Erythroblast (primary cell): Measurements from ENCODE around the gene GPR35.

Experiments used
- GATA1 ChIP-seq: IDR thresholded peaks from 2 replicates; pipeline ENCODE4 v1.6.1; 2011; ENCODE audit warnings: low read depth, mild to moderate bottlenecking, control low read depth, low read length, moderate library complexity
- POLR2A ChIP-seq: IDR thresholded peaks from 2 replicates; pipeline ENCODE4 v1.6.1; 2011; ENCODE audit warnings: mild to moderate bottlenecking, low read length

DNA sequence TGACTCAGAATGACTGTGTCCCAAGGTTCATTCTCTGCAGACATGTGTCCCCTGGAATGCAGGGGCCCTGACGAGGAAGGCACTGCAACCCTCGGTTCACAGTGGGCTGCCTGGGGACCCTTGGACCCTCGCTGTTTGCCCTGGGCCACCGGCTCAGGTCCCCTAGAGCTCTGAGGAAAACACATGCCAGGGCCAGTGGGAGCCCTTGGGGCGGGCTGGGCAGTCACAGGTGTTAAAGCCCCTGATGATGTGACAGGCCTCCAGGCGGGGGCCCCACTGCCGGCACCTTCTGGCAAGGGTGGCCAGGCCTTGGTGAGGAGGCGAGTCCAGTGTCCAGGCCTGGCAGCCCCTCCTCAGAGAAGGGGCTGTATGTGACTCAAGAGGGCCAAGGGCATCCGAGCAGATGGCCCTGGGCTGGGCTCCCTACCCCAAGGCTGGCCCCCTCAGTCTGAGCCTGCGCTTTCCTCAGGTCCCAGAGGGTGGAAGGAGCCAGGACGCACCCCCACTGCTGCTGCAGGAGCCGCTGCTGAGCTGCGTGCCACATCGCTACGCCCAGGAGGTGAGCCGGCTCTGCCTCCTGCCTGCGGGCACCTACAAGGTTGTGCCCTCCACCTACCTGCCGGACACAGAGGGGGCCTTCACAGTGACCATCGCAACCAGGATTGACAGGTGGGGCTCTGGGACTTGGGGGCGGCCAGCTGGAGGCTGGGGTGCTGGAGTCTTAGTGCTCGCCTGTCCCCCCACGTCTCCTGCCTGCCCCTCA lies 27.7 kb upstream of the GPR35 start:
- TF ChIP-seq POLR2A, result no peak
- TF ChIP-seq GATA1, result no peak
